ENCODE data around the gene NUTF2. TPM values are rescaled to one million over a fixed set of nuclear protein-coding genes. Genes with fewer than 3 reads are reported as not detected.

NUTF2 gene
- total RNA-seq, 1 donor from 2014 or later = 219 TPM

DNA sequence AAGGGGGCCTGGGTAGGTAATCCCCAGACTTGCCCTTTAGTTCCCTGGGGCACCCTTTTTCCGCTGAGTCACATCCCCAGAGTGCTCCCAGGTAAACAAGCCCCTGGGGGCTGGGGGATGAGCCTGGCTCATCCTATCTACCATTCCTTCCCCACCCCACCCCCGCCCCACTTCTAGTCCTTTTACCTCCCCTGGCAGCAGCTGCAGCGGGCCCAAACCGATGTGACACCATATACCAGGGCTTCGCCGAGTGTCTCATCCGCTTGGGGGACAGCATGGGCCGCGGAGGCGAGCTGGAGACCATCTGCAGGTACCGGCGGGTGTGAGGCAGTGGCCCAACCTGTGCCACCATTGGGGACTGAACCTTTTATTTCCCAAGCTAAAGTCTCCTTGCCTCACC lies 38.8 kb downstream of the NUTF2 start:
- no peak overlapping the region for H3K4me3 ChIP-seq (ENCODE audit: low read depth, low read length)
- TF ChIP-seq, protein P1, sequence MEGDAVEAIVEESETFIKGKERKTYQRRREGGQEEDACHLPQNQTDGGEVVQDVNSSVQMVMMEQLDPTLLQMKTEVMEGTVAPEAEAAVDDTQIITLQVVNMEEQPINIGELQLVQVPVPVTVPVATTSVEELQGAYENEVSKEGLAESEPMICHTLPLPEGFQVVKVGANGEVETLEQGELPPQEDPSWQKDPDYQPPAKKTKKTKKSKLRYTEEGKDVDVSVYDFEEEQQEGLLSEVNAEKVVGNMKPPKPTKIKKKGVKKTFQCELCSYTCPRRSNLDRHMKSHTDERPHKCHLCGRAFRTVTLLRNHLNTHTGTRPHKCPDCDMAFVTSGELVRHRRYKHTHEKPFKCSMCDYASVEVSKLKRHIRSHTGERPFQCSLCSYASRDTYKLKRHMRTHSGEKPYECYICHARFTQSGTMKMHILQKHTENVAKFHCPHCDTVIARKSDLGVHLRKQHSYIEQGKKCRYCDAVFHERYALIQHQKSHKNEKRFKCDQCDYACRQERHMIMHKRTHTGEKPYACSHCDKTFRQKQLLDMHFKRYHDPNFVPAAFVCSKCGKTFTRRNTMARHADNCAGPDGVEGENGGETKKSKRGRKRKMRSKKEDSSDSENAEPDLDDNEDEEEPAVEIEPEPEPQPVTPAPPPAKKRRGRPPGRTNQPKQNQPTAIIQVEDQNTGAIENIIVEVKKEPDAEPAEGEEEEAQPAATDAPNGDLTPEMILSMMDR (conservative IDR thresholded peaks at IDR 0.05; ENCODE audit: low read depth, low read length) = no peak
- no peak for DNase-seq (ENCODE audit: low read depth)

GRCh38 chr16:67885976-67886375 lies 39.2 kb downstream of the NUTF2 start:
- H3K4me3 ChIP-seq (ENCODE audit: low read depth, low read length) = no peak overlapping the region
- TF ChIP-seq, protein P1 (conservative IDR thresholded peaks at IDR 0.05; ENCODE audit: low read depth, low read length) = no peak
- no peak for DNase-seq (ENCODE audit: low read depth)

GRCh38 chr16:67886387-67886786 lies 39.7 kb downstream of the NUTF2 start:
- TF ChIP-seq, protein P1 (conservative IDR thresholded peaks at IDR 0.05; ENCODE audit: low read depth, low read length) = no peak
- DNase-seq (ENCODE audit: low read depth) = no peak

DNA sequence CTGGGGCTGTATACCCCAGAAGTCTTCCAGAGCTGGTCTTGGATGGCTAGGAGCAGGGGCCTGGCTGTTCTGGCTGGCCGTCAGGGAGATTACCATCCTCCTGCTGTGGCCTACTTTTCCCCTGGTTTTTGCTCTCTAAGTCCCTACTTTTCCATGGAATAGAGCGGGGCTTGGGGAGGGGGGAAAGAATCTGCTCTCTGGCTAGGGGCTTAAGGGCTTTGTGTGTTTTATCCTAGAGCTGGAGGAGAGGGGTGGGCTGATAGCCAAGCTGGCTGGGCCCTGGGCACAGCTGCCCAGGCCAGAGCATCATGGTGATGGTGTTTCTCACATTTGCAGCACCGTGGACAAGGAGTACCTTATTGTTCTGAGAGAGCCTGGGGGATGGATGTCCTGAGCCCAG lies 41.6 kb downstream of the NUTF2 start:
- DNase-seq (ENCODE audit: low read depth) = no peak
- TF ChIP-seq, protein P1 (conservative IDR thresholded peaks at IDR 0.05; ENCODE audit: low read depth, low read length) = no peak
- H3K4me3 ChIP-seq (ENCODE audit: low read depth, low read length) = no peak overlapping the region

More at GRCh38 chr16:67886387-67886786, 39.7 kb downstream of the NUTF2 start:
- H3K4me3 ChIP-seq (ENCODE audit: low read depth, low read length) = no peak overlapping the region

- TF ChIP-seq, protein P1 (conservative IDR thresholded peaks at IDR 0.05; ENCODE audit: low read depth, low read length) = no peak
- DNase-seq (ENCODE audit: low read depth) = no peak
- peak overlapping the region; percentile 56 for H3K4me3 ChIP-seq (ENCODE audit: low read depth, low read length)
Observed at GRCh38 chr16:67892375-67892774, 45.6 kb downstream of the NUTF2 start.

DNA sequence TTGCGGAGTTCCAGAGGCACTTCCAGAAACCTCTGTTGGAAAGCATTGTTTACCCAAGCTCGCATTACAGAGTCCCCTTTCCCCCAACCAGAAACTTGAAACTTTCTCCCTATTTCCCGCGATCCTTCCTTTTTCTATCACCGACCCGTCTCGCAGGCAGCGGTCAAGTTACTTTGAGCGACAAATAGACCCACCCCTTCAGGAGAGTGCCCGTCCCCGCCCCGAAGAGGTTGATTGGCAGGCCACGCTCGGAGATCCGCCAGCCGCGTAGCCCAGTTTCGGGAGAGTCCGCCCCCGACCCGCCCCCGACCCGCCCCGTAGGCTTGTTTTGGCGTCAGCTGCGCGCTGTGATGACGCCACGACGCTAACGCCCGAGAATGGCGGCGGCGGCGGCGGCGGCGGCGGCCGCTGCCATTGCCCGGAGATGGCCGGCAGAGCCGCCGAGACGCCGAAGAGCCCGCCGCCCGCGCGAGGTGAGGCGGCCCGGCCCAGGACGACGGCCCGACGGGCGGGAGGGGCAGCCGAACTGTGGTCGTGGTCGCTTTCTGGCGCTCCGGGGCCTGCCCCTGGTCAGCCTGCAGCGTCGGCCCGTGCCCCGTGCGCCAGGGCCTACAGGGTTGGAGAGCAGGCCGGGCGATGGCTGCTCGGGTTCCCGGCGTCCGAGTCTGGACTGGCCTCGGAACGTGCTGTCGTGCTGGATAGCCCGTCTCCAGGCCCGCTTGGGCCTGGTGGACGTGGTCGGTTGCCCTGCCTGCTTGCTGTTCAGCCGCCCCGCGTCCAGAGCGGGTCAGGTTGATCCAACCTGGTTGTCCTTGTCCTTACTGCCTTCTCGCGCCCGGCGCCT lies 46.4 kb downstream of the NUTF2 start, which contains the start of gene PSKH1:
TSS of gene PSKH1 (plus strand) at position 356 of the 844 bp plus-strand sequence. CDS start 15,496 bp downstream, outside the sequence.
- TF ChIP-seq, protein P1 (conservative IDR thresholded peaks at IDR 0.05; ENCODE audit: low read depth, low read length) = no peak
- DNase-seq (ENCODE audit: low read depth) = no peak

More for the DNA sequence above, 46.4 kb downstream of the NUTF2 start, which contains the start of gene PSKH1:
- peak within 1 kb of the TSS; percentile 98 for H3K4me3 ChIP-seq (ENCODE audit: low read depth, low read length)
